GM11168 (cell line): ENCODE results near the gene MARK2.
"Not testable (repeated sequence)": the region's sequence is repeated elsewhere in the genome, so short reads cannot be mapped to it uniquely, and the experiment has no call there.

Experiments
- in situ Hi-C: fragments of 300-500 bp; cut with MboI; formaldehyde crosslinking; loops from one replicate; pipeline ENCODE4 v1.12.0; 2022; ENCODE audit warnings: low sequenced_read_pairs; ENCODE audit not compliant: unreplicated experiment

Gene MARK2

GRCh38 chr11:63838678-63839507, at the start of gene MARK2:
Gene MARK2 (plus strand): TSS chr11:63839110. CDS start chr11:63839507, 397 bp downstream.
- in situ Hi-C loops, result loop anchor here (5.0 kb wide), 1 partner anchor 88 kb away; no protein-coding TSS in a partner anchor

GRCh38 chr11:63791495-63792167, 47.3 kb upstream of the MARK2 start:
- in situ Hi-C loops, result no loop called here

- in situ Hi-C loops, result no loop called here
Measured at GRCh38 chr11:63793161-63793560, 45.7 kb upstream of the MARK2 start.

- in situ Hi-C loops, result no loop called here
Measured at GRCh38 chr11:63795066-63795465, 43.8 kb upstream of the MARK2 start.

DNA sequence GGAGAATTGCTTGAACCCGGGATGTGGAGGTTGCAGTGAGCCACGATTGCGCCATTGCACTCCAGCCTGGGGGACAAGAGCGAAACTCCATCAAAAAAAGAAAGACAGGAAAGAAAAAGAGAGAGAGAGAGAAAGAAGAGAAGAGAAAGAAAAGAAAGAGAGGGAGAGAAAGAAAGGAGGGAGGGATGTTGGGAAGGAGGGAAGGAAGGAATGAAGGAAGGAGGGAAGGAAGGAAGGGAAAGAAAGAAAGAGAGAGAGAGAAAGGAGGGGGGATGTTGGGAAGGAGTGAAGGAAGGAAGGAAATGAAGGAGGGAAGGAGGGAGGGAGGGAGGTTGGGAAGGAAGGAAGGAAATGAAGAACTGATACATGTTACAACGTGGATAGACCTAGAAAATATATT, 38.0 kb upstream of the MARK2 start:
- in situ Hi-C loops, result no loop called here

GRCh38 chr11:63802637-63803414, 36.1 kb upstream of the MARK2 start:
- in situ Hi-C loops, result no loop called here

DNA sequence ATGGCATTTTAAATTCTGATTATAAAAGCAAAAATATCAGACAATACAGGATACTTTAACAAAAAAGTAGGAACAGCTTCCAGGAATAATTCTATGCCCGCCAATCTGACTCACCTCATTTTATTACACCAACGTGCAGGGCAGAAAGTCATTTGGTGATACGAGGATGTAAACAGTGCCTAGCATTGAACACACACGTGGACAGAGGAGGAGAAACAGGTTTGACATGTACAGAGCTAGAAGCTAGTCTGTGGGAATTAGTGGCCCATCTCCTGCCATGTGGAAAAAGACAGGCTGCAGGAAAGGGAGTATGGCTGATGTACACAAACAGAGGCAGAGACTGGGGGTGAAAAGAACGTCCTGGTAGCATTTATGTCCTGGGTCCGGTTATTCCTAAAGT, 34.7 kb upstream of the MARK2 start:
- in situ Hi-C loops, result no loop called here

DNA sequence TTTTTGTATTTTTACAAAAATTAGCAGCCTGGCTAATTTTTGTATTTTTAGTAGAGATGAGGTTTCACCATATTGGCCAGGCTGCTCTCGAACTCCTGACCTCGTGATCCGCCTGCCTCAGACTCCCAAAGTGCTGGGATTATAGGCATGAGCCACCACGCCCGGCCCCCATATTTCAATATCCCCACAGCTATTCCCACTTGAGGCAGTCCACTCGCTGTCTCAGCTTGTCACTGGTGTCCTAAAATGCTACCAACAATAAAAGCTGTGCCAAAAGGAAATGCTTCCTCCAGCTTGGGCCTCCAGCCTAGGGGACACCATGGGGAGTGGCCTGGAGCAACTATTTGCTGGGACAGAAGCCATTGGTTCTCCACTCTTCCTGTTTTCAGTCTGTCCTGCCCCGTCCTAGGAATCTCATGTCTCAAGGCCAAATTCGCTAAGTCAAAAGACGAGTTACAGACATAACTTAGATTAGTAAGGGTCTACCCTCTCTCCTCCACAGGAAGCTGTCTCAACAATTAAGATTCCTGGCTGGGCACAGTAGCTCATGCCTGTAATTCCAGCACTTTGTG, 33.0 kb upstream of the MARK2 start:
- in situ Hi-C loops, result no loop called here

- in situ Hi-C loops, result not testable (repeated sequence)
Measured at GRCh38 chr11:63810383-63810782, 28.5 kb upstream of the MARK2 start.

GRCh38 chr11:63811522-63811921, 27.4 kb upstream of the MARK2 start:
- in situ Hi-C loops, result no loop called here

GRCh38 chr11:63813035-63813562, 25.8 kb upstream of the MARK2 start, which contains the start of gene SPINDOC:
Gene SPINDOC (plus strand): TSS chr11:63813456. CDS start chr11:63813687, 231 bp downstream.
- in situ Hi-C loops, result no loop called here

DNA sequence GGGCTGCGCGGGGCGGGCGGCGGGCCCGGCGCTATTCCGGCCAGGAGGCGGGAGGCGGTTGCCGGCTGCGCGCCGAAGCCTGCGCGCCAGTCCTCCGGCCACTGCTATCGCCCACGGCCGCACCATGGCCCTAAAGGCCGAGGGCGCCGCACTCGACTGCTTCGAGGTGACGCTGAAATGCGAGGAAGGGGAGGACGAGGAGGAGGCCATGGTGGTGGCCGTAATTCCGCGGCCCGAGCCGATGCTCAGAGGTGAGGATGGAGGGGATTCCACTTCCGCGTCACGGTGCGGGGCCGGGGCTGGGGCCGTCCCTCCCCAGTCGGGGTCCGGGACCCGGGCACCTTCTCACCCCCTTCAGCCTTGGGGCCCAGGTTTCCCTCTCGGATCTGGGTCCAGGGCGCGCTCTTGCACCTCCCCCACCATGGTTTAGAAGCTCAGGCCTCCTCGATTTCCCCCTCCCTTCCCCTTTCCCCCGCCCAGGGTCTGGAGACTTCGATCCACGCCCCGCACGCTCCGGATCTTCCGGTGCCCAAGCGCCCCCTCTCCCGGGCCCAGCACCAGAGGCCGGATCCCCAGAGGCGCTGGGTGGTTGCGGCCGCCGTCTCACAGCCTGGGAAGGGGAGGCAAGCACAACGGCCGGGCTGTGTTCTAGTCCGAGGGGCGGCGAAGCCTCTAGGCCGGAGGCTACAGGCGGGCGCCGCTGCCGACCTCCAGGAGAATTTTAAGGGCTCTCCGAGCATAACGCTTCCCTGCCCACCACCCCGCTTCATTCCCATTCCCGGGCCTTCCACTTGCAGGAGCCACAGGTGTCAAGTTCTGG, 25.1 kb upstream of the MARK2 start:
- in situ Hi-C loops, result no loop called here

DNA sequence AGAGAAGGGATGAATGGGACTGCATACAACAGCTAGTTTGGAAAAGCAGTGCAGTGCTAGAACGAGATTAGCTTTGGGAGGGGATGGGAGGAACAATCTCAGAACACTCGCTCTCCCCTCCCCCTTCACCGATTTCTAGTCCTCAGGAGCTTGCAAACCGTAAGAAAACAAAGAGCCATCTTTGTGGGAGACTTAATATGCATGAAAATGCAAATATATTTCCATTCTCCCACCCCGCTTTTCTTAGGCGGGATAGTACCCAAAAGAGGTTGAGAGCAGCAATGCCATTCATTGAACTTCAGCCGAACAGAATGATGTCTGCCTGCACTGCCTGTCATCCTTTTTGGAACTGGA, 24.6 kb upstream of the MARK2 start:
- in situ Hi-C loops, result no loop called here

GRCh38 chr11:63816166-63816565, 22.7 kb upstream of the MARK2 start:
- in situ Hi-C loops, result no loop called here

DNA sequence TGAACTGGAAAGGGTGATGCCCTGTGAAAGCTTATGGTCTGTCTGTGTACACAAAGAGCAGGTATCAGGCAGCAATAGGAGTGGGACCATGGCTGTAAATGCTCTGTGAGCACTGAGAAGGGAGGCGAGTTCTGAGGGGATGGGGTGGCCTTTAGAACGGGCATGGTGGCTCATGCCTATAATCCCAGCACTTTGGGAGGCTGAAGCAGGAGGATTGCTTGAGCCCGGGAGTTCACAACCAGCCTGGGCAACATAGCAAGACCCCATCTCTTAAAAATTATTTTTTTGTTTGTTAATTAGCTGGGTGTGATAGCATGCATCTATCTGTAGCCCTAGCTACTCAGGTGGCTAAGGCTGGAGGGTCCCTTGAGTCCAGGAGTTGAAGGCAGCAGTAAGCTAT, 22.2 kb upstream of the MARK2 start:
- in situ Hi-C loops, result no loop called here

DNA sequence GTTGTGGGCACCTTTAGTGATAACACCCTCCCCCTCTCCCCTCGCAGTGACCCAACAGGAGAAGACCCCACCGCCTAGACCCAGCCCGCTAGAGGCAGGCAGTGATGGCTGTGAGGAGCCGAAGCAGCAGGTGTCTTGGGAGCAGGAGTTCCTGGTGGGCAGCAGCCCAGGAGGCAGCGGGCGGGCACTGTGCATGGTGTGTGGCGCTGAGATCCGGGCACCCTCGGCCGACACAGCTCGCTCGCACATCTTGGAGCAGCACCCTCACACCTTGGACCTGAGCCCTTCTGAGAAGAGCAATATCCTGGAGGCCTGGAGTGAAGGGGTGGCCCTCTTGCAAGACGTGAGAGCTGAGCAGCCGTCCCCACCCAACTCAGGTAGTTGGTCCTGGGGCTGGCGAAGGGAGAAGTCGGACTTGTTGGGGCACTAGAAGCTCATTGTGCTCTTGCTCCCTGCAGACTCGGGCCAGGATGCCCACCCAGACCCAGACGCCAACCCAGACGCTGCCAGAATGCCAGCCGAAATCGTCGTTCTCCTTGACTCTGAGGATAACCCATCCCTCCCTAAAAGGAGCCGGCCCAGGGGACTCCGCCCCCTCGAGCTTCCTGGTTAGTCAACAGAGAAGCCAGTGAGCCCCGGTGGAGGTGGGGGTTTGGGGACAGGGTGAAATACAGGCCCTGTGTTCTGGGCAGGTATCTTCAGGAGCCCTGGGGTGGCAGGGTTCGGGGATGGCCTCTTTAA, 21.0 kb upstream of the MARK2 start:
- in situ Hi-C loops, result no loop called here

DNA sequence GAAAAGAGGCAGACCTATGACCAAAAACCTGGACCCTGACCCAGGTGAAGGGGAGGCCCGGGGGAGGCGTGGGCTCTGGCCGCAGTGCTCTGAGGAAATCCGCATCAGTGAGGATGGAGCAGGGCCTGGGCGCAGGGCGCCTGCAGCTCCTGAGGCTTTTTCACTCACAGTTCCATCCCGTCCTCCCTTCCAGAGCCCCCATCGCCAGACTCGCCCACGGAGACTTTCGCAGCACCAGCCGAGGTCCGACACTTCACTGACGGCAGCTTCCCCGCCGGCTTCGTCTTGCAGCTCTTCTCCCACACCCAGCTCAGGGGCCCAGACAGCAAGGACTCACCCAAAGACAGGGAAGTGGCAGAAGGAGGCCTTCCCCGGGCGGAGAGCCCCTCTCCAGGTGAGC, 20.3 kb upstream of the MARK2 start:
- in situ Hi-C loops, result no loop called here

GRCh38 chr11:63821411-63821810, 17.5 kb upstream of the MARK2 start:
- in situ Hi-C loops, result no loop called here
